PFSK-1 (cell line): ENCODE data around the gene MC1R. TPM values are rescaled to one million over a fixed set of nuclear protein-coding genes. Genes with fewer than 3 reads are reported as not detected.

Experiments used
- FOXP2 ChIP-seq: optimal IDR thresholded peaks from 2 replicates; pipeline ENCODE3; 2011; ENCODE audit warnings: borderline replicate concordance, control low read depth, inconsistent platforms; ENCODE audit not compliant: insufficient read depth; ENCODE audit errors: extremely low read length, extremely low read depth
- POLR2AphosphoS5 ChIP-seq: IDR thresholded peaks from 2 replicates; pipeline ENCODE4 v1.6.1; 2012; ENCODE audit warnings: low read depth, mild to moderate bottlenecking, control low read depth, low read length, moderate library complexity
- SIN3A ChIP-seq: IDR thresholded peaks from 2 replicates; pipeline ENCODE4 v1.6.1; 2012; ENCODE audit warnings: mild to moderate bottlenecking, low read length, moderate library complexity, borderline replicate concordance; ENCODE audit not compliant: insufficient read depth
- TAF1 ChIP-seq: IDR thresholded peaks from 2 replicates; pipeline ENCODE4 v1.6.1; 2012; ENCODE audit warnings: low read length, control low read depth, borderline replicate concordance; ENCODE audit not compliant: insufficient read depth
- polyA plus RNA-seq: library from polyadenylated mRNA; unstranded; fragments of >200 nt; gene quantifications from one replicate; pipeline ENCODE4 v1.2.1, GENCODE V29; 2012; ENCODE audit warnings: low read depth, missing spikeins; ENCODE audit not compliant: insufficient read length
- TF ChIP-seq, protein P1 (sequence below), 2 experiments: IDR thresholded peaks; 2 replicates each; pipeline versions ENCODE4 v1.6.1 to v1.8.0; 2011 to 2012; ENCODE audit warnings: low read depth in 2 of 2, low read length in 2 of 2, control low read depth in 1 of 2, inconsistent platforms in 1 of 2, mild to moderate bottlenecking in 1 of 2, moderate library complexity in 1 of 2; ENCODE audit not compliant: insufficient read depth in 1 of 2

MC1R gene
- 6.8 TPM for polyA plus RNA-seq

DNA sequence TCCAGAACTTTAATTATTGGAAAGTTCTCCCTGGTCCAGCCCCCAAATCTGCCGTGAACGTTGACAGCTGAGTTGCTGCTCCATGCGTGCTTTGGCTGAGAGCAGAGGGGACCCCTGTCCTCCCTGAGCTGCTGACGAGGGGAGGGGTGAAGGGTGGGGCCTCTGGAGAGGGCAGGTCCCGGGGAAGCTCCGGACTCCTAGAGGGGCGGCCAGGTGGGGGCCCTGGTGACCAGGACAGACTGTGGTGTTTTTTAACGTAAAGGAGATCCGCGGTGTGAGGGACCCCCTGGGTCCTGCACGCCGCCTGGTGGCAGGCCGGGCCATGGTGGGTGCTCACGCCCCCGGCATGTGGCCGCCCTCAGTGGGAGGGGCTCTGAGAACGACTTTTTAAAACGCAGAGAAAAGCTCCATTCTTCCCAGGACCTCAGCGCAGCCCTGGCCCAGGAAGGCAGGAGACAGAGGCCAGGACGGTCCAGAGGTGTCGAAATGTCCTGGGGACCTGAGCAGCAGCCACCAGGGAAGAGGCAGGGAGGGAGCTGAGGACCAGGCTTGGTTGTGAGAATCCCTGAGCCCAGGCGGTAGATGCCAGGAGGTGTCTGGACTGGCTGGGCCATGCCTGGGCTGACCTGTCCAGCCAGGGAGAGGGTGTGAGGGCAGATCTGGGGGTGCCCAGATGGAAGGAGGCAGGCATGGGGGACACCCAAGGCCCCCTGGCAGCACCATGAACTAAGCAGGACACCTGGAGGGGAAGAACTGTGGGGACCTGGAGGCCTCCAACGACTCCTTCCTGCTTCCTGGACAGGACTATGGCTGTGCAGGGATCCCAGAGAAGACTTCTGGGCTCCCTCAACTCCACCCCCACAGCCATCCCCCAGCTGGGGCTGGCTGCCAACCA lies at the start of gene MC1R:
TSS of gene MC1R (plus strand) at position 410 of the 895 bp plus-strand sequence. CDS start at position 807, 397 bp downstream.
- TF ChIP-seq, protein P1, sequence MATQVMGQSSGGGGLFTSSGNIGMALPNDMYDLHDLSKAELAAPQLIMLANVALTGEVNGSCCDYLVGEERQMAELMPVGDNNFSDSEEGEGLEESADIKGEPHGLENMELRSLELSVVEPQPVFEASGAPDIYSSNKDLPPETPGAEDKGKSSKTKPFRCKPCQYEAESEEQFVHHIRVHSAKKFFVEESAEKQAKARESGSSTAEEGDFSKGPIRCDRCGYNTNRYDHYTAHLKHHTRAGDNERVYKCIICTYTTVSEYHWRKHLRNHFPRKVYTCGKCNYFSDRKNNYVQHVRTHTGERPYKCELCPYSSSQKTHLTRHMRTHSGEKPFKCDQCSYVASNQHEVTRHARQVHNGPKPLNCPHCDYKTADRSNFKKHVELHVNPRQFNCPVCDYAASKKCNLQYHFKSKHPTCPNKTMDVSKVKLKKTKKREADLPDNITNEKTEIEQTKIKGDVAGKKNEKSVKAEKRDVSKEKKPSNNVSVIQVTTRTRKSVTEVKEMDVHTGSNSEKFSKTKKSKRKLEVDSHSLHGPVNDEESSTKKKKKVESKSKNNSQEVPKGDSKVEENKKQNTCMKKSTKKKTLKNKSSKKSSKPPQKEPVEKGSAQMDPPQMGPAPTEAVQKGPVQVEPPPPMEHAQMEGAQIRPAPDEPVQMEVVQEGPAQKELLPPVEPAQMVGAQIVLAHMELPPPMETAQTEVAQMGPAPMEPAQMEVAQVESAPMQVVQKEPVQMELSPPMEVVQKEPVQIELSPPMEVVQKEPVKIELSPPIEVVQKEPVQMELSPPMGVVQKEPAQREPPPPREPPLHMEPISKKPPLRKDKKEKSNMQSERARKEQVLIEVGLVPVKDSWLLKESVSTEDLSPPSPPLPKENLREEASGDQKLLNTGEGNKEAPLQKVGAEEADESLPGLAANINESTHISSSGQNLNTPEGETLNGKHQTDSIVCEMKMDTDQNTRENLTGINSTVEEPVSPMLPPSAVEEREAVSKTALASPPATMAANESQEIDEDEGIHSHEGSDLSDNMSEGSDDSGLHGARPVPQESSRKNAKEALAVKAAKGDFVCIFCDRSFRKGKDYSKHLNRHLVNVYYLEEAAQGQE (IDR thresholded peaks at IDR 0.05; ENCODE audit: insufficient read depth in 1 of 2, low read depth in 2 of 2, low read length in 2 of 2): no peak
- TF ChIP-seq POLR2AphosphoS5: no peak
- TF ChIP-seq FOXP2: no peak
- TF ChIP-seq SIN3A: no peak
- no peak for TF ChIP-seq TAF1

DNA sequence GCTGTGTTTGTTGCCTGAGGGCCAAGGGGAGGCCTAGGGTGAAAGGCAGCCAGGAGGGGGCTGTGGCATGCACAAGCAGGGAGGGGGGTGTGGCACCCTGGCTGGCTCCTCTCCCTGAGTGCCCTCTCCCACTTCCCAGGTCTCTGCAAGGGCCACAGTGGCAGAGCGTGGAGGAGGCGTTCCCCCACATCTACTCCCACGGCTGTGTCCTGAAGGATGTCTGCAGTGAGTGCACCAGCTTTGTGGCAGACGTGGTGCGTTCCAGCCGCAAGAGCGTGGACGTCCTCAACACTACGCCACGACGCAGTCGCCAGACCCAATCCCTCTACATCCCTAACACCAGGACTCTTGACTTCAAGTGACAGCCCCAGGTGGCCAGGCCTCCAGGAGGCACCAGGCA lies 48.8 kb upstream of the MC1R start:
- TF ChIP-seq SIN3A (no peak), TAF1 (no peak), POLR2AphosphoS5 (no peak), FOXP2 (no peak)
- TF ChIP-seq, protein P1 (IDR thresholded peaks at IDR 0.05; ENCODE audit: insufficient read depth in 1 of 2, low read depth in 2 of 2, low read length in 2 of 2): no peak

GRCh38 chr16:89870440-89870839 lies 48.2 kb upstream of the MC1R start:
- TF ChIP-seq TAF1 (no peak), FOXP2 (no peak), POLR2AphosphoS5 (no peak), SIN3A (no peak)
- TF ChIP-seq, protein P1 (IDR thresholded peaks at IDR 0.05; ENCODE audit: insufficient read depth in 1 of 2, low read depth in 2 of 2, low read length in 2 of 2): no peak

DNA sequence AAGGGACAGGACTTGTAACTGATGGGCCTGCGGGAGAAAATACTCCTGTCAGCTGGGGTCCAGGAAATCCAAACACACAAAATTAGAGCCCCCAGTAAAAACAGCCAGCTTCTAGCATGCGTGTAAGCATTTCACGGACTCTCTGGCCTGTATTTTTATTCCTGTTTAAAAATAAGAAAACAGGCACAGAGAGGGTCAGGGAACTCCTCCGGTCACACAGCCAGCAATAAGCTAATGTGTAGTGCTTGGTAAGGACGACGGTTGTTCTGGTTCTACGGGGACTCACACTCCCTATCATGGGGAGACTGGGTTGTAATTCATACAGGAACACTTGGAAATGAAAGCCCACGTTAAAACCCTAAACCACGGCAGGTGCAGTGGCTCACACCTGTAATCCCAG lies 46.8 kb upstream of the MC1R start:
- TF ChIP-seq POLR2AphosphoS5 (no peak), FOXP2 (no peak), SIN3A (no peak), TAF1 (no peak)
- TF ChIP-seq, protein P1 (IDR thresholded peaks at IDR 0.05; ENCODE audit: insufficient read depth in 1 of 2, low read depth in 2 of 2, low read length in 2 of 2): no peak
